HG03378 (cell line): Measurements from ENCODE around the gene HECW1.
"Not testable (repeated sequence)": the region's sequence is repeated elsewhere in the genome, so short reads cannot be mapped to it uniquely, and the experiment has no call there.

Experiments used
- ATAC-seq: cut with Tn5 transposase; IDR thresholded peaks from one replicate; pipeline ENCODE4 v1.9.1; 2021; ENCODE audit warnings: mild to moderate bottlenecking, moderate library complexity; ENCODE audit not compliant: unreplicated experiment

Gene HECW1

DNA sequence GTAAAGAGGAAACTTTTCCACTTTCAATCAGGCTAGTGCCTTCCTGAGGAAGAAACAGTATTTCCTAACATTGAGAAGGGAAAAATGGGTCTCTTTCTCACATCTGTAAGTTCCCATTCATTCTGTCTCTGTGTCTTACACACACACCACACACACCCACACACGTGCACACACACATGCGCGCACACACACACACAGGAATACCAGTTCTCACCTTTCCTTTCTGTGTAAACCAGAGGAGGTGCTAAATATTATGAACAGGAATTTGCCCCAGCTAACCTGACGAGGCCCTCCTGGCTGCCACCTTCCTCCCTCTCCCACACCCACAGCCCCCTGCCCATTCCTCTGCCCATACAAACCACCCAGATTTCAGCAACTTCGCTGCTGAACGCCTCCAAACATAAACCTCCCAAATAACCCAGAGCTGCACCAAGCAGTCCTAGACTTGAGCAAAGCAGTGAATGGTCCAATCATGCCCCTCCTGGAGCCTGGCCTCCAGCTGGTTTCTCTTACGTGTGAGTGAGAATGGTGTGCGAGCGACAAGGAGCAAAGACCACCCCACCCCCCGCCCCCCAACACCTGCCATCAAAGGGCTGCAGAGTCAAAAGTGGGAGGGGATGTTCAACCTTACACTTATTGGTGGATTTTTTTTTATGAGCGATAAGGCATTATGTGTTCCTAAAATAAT is 190.5 kb downstream of the HECW1 start:
- ATAC-seq = no peak

DNA sequence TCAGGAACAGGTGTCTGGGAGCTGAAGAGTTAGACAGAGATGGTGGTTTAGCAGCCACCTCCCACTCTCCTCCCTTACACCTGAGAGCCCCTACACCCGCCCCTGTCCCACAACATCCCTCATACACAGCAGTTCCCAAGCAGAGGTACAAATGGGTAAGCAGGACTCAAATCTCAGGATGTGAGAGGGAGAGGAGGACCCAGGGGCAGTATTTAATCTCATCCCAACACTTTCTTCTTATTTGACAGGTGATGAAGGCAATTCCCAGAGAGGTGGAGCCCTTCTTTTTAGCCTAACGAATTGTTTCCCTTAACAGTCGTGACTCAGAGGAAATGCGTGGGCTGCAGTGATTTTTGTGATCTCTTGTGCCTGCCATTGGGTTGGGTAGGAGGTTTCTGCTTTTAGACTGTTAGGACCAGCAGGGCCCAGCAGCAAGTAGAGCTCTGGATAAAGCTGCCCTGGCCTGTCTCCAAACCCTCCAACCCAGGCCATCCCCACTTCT is 191.3 kb downstream of the HECW1 start:
- ATAC-seq = no peak

DNA sequence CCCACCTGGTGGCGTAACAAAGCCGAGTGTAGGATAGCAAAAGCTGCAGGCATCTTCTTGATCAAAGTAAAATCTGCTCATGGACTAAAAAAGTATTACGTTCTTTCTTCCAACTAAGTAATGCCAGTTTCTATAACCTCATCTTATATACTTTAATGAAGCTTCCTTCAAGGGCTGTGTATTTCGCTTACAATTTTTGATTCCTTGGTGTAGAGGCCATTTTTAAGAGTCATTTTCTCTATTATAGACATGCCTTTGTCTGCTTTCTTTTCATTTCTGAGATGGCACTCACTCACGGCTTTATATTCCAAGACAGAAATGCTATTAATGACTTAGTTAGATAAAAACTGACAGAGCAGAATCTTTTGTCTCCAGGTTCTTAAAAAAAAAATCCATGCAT is 194.0 kb downstream of the HECW1 start:
- ATAC-seq = no peak

DNA sequence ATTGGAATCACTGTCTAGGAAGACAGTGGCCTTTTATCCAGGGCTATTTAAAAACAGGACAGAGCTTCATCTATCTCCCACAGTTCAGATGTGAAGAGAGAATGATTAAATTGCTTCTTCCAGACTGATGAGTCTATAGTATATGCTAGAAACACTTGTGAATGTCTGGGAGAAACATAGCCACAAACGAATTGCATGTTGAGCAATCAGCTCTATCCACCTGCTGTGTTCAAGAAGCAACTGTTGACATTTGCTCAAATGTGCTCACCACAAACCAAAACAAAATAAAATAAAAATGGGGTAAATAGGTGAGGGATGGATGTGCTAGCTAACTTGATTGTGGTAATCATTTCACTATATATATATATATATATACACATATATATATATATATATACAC is 195.1 kb downstream of the HECW1 start:
- ATAC-seq = no peak

DNA sequence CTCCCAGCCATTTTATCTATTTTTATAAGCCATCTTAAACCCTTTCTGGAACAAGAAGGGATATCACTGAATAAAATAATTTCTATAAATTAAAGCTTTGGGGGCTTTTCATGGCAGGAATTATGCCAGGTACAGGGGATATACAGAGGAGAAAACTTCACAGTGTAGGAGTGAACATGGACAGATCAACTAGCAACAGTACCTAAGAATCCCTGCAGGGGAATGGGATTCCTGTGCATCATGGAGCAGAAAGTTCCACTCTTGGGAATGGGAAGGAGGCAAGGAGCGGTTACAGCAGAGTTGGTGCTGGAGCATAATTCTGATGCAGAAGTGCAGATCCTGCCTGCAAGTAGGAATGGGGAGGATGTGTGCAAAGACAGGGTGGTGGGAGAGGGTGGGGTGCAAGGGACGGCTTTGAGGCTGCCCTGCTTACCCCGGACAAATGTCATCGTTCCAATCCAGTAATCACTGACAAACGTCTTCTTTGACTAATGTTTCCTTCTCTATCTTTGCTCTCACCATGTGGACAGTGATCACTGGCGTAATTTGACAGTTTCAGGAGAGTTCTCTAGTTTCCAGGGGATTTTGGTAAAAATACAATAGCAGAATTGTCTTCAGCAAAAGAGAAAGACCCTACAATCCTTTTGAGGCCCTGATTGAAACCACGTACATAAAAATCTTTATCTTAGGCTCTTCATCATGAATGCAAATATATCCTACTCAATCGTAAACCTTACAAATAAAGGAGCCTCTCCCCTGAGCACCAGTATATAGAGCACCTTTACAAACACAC is 196.7 kb downstream of the HECW1 start:
- no peak for ATAC-seq

DNA sequence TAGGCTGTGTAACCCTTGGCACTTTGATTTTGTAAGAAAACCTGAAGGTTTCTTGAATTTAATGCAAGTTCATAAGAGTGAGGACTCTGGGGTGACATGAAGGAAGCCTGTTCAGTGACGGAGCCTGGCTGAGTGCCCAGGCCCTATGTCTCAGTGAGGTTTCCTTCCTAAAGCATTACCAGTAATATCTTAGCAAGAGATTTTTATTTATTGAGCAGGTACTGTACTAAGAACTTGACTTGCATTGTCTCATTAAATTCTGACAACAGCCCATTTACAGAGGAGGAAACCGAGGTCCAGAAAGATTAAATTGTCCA is 197.2 kb downstream of the HECW1 start:
- ATAC-seq = no peak

DNA sequence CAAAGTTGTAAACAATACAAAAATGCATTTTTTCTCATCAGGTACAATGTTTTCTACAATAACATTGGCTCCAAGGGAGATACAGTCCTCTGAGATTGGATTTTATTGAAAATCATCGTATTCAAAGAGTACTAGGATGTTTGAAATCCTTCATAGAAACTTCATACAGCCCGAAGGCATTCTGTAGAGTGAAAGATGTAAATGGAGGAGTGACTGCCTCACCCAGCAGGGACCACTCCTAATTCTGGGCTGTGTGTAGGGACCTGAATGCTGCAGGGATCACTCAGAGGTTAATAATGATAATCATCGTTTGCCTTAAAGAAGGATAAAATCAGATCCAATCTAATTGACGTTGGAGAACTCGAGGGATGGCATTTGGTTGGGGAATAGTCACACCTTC is 198.6 kb downstream of the HECW1 start:
- no peak for ATAC-seq

DNA sequence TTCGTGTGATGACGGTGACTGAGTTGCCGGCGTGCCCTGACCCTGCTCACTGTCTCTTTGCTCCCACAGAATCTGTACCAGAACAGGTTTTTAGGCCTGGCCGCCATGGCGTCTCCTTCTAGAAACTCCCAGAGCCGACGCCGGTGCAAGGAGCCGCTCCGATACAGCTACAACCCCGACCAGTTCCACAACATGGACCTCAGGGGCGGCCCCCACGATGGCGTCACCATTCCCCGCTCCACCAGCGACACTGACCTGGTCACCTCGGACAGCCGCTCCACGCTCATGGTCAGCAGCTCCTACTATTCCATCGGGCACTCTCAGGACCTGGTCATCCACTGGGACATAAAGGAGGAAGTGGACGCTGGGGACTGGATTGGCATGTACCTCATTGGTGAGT is 199.2 kb downstream of the HECW1 start:
- no peak for ATAC-seq

DNA sequence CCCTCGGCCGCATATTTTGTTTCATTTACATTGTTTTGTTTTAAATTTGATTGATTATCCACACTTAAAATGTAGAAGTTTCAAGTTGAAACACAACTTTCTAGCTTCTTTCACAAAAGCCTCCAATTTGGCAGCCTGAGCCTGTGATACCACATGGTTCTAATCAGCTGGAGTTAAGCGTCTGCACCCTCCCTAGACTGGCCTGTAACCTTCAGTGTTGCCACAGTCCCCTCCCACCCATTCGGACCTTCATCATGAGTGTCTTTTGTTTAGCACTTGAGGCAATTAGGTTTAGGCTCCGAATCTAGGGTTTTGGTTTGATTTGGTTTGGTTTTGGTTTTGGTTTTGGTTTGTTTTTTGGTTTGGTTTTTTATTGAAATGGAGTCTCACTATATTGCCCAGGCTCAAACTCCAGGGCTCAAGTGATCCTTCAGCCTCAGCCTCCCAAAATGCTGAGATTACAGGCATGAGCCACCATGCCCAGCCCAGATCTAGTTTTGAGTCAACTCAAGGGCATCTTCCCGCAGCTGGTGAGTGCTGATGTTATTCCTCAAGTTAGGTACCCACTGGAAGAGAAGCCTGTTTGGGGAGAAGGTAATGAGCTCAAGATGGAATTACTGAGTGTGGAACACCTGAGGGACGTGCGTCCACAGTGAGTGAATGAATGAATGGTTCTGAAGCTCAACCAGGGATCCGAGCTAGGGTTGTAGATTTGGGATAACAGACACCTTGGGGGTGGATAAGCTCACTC is 201.4 kb downstream of the HECW1 start:
- no peak for ATAC-seq

DNA sequence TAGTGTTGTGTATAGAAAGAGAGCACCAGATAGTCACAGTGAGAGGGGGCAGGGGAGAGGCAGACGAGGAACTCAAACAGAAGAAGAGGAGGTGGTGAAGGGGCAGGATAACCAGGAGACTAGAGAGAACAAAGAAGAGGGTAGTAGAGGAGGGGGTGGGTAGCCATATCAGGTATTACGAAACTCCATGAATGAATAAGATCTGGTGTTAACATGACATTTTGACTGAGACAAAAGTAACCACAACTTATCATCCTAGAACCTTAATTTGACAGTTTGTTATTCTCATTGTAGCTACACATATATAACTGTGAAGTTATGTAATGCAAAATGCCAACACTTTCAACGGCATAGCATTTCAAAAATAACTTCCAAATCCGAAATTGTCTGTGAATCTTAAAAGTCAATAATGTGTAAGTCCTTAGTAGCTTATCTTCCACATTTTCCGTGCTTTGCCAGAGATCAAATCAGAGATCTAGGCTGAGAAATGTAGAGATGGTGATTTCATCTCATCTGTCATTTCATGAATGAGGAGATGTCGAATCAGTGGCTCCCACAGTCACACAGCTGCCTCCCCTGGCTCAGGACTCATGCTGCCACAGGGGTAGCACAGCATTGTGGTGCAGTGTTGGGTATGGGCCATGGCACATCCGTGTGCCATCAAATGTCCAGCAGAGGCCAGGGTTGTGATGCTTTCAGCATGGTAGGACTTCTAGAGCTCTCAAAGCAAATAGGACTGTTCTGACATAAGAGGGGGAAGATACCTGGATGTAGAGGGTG is 202.1 kb downstream of the HECW1 start:
- ATAC-seq = no peak

DNA sequence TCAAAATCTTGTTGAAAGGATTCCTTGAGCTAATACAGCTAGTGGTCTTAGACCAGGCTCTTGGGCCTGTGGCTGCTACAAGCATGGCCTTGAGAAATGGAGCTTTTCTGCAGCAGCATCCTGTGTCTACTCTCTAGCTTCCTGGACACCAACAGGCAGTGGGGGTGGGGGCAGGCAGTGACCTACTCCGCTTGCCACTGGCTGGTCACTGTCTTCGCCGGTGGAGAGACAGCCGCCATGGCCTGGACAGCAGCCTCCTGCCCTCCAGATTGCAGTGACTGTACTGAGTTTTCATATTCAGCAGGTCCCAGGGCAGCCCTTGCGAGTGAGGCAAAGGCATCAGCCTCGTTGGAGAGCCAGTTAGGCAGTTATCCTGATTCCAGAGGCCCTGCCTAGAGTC is 204.6 kb downstream of the HECW1 start:
- no peak for ATAC-seq

DNA sequence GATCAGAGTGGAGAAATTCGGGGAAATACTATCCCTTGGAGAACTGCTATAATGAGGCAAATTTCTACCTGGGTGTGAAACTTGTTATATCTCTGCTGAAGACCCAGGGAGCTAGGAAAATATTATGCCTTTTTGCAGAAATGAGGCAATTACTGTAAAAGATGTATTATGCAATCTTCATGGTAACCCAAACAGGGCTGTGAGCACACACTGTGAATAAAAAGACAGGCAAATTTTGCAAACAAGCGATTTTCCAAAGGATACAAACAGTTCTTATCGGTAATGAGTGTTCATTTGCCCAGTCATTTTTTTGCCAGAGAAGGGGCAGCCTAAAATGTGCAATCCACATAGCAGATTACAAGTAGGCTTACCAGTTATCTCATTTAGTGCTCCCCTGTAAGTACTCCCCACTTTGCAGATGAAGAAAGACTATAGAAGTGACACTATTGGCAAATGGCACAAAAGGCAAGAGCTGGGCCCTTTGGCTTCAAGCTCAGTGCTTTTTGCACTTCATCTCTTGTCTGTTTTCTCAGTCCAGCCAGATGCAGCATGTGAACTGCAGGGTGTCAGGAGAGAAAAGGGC is 205.8 kb downstream of the HECW1 start:
- ATAC-seq = no peak

DNA sequence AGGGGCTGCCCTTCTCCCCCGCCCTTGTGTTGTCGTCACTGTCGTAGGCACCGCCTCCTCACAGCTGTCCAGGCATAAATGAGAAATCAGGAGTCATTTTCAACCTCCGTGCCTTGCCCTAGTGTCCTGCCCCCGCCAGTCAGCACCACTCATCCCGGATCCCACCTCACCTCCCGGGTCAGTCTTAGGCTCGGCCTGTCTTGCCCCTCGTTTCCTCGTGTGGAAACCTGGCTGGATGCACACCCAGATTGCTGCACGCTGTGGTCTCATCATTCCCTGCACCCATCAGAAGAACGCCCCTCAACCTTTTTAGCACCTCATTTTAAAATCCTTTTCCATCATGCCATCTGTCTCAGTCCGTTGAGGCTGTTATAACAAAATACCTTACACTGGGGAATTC is 213.1 kb downstream of the HECW1 start:
- ATAC-seq = no peak

DNA sequence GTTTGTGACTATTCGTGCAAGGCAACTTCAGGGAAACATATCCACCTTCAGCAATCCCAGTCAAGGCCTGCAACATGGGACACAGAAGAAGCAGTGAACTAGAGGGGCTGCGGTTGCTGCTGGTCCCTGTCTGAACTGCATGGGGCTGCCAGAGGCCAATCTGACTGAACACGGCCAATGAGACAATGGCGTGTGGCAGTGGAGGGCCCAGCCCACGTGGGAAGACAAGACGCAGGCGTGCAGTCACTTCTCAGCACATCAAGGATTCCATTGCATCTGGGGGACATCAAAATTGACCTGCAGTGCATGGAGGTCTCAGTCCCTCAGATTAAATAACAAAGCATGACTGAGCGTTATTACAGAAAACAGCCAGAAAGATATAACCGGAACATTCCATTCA is 215.9 kb downstream of the HECW1 start:
- ATAC-seq = no peak

DNA sequence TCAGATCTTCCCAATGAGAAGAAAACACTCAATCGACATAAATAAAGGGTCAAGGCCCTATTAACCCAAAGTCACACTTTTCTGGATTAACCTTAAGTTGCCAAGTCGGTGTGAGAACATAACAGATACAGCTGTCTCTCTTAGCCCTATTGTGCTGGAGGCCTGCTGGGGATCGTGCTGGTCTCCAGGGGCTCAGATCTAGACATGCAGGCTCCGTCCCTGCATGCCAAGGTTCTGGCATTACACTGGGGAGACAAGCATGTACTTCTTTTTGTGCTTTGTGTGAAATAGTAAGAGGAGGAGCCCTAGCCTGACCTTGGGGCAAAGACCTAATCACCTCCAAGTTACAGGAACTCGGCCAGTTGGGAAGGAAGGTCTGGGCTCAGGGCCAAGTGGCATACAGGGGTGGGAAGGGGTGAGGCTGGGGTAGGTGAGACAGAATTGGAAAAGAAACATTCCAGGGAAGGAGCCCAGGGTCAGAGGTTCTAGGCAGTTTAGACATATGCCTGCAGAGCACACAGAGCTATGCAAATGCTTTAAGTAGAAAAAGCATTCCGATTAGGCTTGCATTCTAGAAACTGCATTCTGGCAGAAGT is 216.4 kb downstream of the HECW1 start:
- no peak for ATAC-seq

DNA sequence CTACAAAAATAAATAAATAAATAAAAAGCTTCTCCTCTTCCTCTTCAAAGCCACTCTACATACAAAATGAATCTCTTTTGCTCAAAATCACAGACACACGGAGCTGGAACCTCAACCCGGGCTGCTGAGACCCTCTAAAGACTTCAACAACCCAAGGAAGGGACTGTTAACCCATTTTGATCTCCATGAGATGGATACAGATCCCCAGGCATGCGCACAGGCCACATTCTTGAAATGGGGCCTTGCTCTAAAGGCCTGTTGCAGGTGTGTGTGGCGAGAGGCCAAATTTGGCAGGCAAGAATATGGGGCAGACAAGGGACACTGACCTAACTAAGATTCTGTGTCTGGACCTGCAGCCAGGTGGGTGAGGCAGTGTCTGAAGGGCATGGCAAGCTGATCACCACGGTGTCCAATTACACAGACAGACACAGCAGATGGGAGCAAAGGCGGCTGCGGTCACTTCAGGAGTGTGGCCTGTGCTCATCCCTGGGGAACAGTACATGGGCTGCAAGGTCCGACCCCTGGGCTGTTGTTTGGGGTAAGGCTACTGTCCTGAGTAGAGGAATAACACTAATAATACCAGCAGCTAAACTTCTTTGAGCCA is 219.8 kb downstream of the HECW1 start:
- ATAC-seq = no peak

DNA sequence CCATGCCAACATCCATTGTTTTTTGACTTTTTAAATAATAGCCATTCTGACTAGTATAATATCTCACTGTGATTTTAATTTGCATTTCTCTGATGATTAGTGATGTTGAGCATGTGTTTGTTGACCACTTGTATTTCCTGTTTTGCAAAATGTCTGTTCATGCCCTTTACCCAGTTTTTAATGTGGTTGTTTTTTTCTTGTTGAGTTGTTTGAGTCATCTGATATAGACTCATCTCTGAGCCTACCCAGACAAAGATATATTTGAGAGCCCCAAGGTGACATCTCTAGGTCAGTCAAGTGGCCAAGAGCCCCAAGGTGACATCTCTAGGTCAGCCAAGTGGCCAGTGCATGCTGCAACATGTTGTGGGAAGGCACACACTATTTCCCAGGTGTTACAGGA is 224.7 kb downstream of the HECW1 start:
- ATAC-seq = no peak

DNA sequence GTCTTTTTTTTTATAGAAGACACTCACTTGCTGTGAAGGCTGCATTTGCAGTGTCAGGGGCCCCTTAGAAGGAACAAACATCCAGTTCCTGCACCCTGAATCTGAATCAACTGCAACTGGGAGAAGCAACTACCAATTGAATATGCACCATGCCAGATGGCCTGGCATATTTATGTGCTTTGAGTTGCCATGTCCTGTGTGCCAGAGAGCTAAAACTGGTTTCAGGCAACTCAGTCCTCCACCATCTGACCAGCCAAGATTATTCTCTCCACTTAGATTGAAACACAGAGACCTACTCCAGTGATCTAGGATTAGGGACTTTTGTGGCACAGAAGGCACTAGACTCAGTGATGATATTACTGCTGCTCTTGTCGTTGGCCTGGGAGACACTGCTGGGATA is 225.4 kb downstream of the HECW1 start:
- no peak for ATAC-seq

DNA sequence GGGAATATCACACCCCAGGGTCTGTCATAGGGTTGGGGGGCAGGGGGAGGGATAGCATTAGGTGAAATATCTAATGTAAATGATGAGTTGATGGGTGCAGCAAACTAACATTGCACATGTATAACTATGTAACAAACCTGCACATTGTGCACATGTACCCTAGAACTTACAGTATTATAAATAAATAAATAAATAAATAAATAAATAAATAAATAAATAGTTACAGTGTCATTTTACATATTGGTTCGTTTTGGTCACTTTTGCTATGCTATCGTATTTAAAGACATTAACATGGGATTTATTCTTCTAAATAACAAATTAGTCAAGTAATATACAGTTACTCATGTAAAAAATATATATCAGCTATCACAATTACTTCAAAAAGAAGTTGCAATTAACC is 228.7 kb downstream of the HECW1 start:
- ATAC-seq = no peak

DNA sequence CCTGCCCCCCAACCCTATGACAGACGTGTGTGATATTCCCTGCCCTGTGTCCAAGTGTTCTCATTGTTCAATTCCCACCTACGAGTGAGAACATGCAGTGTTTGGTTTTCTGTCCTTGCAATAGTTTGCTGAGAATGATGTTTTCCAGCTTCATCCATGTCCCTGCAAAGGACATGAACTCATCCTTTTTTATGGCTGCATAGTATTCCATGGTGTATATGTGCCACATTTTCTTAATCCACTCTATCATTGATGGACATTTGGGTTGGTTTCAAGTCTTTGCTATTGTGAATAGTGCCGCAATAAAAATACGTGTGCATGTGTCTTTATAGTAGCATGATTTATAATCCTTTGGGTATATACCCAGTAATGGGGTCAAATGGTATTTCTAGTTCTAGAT is 231.0 kb downstream of the HECW1 start:
- not testable (repeated sequence) for ATAC-seq
